HCT116 (cell line): ENCODE measurements around the gene STAB1.

Experiments used
- CTCF ChIP-seq, 3 experiments: fragments of 200-600 bp in 1 of 3; sonication (generic) in 1 of 3; IDR thresholded peaks in 2 of 3; conservative IDR thresholded peaks in 1 of 3; 2 replicates each; pipeline ENCODE4 v1.5.1; 2012 to 2017; ENCODE audit warnings: low read depth in 2 of 3, low read length in 2 of 3, antibody characterized with exemption in 1 of 3, borderline replicate concordance in 1 of 3, control low read depth in 1 of 3, mild to moderate bottlenecking in 1 of 3, mixed read lengths in 1 of 3, mixed run types in 1 of 3, moderate library complexity in 1 of 3; ENCODE audit not compliant: insufficient read depth in 1 of 3
- EZH2phosphoT487 ChIP-seq: fragments of 200-600 bp; IDR thresholded peaks from 2 replicates; pipeline ENCODE4 v1.6.1; 2018; ENCODE audit warnings: antibody characterized with exemption, borderline replicate concordance
- POLR2A ChIP-seq: IDR thresholded peaks from 2 replicates; pipeline ENCODE4 v1.7.0; 2011; ENCODE audit warnings: borderline replicate concordance; ENCODE audit not compliant: insufficient read depth, insufficient read length; ENCODE audit errors: extremely low read depth
- YY1 ChIP-seq: IDR thresholded peaks from 2 replicates; pipeline ENCODE4 v1.6.1; 2011; ENCODE audit warnings: low read length, low read depth, moderate library complexity, mild to moderate bottlenecking; ENCODE audit not compliant: insufficient replicate concordance; ENCODE audit errors: extremely low read depth

- TF ChIP-seq EZH2phosphoT487, result no peak
- TF ChIP-seq POLR2A, result no peak
- no peak for TF ChIP-seq YY1
- TF ChIP-seq CTCF (IDR thresholded peaks at IDR 0.05 in 2 of 3, conservative IDR thresholded peaks at IDR 0.05 in 1 of 3; ENCODE audit: borderline replicate concordance in 1 of 3, insufficient read depth in 1 of 3, low read depth in 2 of 3, low read length in 2 of 3), result no peak
These were observed 57.0 kb downstream of the STAB1 start for GRCh38 chr3:52552089-52552488.
